HG03108 (cell line): ENCODE measurements around the gene USP33.
"Not testable (repeated sequence)": the region's sequence is repeated elsewhere in the genome, so short reads cannot be mapped to it uniquely, and the experiment has no call there.

Experiments
- ATAC-seq: cut with Tn5 transposase; IDR thresholded peaks from one replicate; pipeline ENCODE4 v1.9.1; 2021; ENCODE audit warnings: moderate library complexity; ENCODE audit not compliant: unreplicated experiment

USP33 gene

DNA sequence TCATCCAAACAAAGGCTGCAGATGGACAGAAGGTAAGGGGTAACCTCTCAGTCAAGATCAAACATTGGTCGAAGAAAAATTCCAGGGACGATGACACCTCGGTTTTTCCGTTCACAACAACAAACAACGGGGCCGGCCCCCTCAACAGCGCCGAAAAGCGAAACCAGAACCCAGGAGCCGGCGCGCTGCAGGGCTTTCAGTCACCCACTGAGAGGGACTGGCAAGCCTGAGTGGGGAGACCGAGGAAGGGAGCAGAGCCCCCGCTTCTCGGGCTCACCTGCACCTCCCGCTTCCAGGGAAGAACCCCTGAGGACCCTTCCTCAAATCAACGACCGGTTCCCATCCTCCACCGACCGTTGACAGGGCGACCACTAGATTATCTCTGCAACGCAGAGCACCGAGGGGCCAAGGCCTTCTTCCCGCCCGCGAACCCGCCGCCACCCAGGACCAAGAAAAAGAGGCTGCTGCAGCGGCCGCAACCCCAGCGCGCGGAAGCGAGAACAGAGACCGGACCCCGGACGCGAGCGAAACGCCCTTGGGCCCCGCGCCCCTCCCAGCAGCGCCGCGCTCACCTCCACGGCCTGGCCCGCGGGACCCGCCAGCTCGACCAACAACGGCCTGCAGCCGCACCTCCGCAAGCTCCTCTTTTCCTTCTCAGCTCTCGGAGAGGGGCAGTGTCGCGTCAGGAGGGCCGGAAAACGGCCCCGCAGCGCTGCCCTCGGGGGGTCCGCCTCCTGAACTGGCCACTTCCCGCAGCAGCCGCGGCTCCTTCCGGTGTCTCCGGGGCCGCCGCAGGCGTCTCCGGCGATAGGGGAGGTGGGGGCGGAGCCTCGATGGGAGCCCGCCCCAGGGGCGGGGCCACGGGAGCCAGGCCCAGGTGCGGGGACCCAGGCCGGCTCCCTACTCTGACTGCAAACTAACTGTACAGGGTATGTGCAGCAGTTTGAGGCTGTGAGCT lies at the start of gene USP33:
TSS of gene USP33 (minus strand) at position 782 of the 958 bp plus-strand sequence. CDS start 18,155 bp downstream, outside the sequence.
- ATAC-seq = peak; percentile 96

DNA sequence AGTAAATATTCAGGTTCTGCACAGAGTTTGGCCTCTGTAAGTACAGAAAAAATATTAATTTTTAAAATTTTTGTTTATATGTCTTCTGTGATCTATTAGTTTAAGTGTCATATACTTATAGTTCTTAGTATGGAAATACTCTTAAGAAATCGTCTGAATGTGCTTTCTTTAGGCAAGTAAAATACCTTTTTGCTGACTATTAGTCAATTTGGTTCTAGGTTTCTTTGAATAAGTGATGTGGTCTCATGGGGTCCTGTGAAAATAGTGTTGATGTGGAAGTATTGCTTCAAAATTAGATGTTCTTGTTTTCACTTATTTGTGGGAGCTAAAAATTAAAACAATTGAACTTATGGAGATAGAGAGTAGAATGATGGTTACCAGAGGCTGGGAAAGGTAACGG lies 43.7 kb upstream of the USP33 start:
- ATAC-seq = no peak

DNA sequence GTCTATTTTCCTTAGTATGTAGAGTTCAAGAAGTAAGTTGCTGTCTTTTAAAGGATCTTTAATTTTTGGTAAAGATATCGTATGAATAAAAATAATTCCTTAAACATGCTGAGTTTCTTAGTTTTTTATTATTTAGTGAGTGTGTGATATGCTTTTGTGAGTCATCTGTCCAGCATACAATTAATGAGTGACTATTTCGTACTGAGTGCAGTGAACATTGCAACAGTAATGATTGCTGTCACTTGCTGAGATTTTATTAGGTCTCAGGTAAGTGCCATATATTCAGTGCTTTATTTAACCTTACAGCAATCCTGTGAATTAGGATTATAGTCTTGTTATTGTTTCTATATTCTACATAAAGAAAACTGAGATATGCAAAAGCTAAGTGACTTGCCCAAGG lies 42.4 kb upstream of the USP33 start:
- ATAC-seq = no peak

DNA sequence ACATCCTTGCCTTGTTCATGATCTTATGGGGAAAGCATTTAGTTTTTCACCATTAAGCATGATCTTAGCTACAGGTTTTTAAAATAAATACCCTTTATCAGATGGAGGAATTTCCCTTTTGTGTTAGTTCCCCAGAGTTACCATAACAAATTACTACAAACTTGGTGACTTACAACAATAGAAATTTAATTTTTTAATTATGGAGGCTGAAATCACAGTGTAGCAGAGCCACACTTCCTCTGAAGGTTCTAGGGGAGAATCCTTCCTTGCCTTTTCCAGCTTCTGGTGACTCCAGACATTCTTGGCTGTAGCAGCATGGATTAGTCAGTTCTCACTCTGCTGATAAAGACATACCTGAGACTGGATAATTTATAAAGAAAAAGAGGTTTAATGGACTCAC lies 38.3 kb upstream of the USP33 start:
- ATAC-seq = no peak

DNA sequence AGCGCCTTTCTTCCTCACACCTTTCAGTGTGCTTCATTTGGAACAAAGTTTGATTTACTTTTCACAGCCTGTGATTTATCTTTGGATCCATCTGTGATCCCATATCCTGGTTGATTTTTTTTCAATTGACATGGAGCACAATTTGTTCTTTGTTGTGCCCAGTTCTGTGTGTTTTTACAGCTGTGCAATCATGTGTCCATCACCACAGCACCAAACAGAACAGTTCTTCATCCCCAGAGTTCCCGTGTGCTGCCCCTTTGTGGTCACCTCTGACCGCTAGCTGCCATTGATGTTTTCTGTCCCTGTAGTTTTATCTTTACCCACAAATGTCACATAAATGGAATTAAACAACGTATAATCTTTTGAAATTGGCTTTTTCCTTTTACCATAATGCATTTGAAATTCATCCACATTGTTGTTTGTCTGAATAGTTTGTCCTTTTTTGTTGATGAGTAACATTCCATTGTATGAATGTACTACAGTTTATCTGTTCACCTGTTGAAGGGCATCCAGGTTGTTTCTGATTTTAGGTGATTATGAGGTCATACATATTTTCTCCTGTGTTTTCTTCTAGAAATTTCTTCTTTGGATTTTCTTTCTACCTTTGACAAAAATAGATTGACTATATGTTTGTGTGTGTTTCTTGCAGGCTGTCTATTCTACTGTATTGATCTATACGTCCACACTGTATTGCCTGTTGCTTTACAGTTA lies 37.2 kb upstream of the USP33 start:
- ATAC-seq = no peak

DNA sequence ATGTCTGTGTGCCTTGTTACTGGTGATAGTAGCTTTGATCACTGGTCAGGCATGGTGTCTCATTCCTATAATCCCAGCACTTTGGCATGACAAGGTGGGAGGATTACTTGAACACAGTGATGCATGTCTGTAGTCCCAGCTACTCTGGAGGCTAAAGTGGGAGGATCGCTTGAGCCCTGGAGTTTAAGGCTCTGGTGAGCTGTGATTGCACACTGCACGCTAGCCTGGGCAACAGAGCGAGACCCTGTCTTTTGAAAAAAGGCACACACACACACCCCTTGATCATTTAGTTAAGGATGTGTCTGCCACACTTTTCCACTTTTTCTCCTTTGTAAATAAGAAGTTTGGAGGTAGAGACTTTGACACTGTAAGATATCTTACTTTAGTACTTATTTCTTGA lies 34.9 kb upstream of the USP33 start:
- no peak for ATAC-seq

DNA sequence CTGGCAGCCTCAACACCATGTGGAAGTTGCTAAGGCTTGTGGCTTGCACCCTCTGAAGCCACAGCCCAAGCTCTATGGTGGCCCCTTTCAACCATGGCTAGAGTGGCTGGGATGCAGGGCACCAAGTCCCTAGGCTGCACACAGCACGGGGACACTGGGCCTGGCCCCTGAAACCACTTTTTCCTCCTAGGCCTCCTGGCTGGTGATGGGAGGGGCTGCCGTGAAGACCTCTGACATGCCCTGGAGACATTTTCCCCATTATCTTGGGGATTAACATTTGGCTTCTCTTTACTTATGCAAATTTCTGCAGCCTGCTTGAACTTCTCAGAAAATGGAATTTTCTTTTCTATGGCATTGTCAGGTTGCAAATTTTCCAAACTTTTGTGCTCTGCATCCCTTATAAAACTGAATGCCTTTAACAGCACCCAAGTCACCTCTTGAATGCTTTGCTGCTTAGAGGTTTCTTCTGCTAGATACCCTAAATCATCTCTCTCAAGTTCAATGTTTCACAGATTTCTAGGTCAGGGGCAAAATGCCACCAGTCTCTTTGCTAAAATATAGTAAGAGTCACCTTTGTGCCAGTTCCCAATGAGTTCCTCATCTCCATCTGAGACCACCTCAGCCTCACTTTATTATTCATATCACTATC lies 26.6 kb upstream of the USP33 start:
- not testable (repeated sequence) for ATAC-seq

DNA sequence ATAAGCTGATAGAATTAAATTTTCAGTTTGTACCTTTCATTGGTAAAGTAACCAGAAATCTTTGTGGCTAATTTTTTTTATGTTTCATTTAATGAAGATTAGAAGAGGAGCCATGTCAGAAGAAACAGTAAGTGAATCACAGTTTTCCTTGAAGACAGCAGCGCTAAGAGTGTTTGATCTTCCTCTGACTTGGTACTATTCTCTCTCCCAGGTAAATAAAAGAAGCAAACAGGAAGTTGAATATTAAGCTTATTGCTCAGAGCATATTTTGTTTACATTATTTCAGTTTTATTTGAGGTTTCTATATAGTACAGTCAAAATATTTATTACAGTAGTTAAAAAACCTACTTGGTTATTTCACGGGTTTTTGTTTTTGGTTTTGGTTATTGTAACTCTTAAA lies 23.5 kb upstream of the USP33 start:
- no peak for ATAC-seq

DNA sequence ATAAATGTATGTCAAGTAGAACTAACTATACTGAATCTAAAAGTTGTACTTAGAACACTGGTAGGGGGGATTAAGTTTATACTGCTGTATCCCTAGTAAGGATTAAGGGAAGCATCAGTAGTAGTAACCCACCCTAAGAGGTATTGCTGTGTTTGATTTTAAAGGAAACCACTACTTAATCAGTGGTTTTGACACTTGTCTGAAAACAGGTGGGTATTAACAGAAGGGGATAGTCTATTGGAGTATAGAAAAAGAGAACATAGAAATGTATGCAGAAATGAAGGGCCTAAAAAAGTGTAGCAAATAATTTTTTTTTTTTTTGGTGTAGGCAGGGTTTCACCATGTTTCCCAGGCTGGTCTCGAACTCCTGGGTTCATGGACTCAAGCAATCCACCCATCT lies 22.0 kb upstream of the USP33 start:
- ATAC-seq = no peak

DNA sequence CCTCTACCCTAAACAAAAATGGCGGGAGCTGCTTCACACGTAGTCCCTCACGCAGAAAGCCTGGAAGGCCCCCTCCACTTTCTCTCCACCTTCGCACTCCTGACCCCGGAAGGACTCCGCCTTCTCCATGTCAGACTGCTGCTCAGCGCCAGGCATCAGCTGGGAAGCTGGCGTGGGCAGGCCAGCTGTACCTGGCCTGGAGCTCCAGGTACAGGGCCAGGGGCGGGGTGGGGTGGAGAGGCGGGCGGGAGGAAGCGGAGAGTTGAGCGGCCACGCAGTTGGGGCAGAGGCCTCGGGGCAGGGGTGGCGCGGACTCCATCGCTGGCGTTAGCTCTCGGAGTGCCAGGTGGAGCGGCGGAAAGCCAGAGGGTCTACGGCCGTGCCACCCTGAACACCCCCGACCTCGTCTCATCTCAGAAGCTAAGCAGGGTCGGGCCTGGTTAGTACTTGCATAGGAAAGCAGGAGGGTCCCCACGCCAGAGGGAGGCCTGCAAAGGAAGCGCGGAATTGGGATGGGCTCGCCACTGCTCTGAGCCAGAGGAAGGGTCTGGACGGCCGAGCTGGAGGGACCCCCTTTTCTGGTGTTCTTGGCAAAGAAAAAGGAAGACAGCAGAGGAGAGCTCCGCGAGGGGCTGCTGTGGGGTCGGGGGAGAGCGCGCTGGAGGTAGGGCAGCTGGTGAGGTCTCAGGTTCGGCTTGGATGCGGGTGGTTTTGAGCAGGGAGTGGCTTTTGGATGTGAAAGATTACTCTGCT lies 20.1 kb upstream of the USP33 start, which contains the start of gene MIGA1:
TSS of gene MIGA1 (plus strand) at position 121 of the 753 bp plus-strand sequence. CDS start 3,604 bp downstream, outside the sequence.
- ATAC-seq = peak; percentile 94

DNA sequence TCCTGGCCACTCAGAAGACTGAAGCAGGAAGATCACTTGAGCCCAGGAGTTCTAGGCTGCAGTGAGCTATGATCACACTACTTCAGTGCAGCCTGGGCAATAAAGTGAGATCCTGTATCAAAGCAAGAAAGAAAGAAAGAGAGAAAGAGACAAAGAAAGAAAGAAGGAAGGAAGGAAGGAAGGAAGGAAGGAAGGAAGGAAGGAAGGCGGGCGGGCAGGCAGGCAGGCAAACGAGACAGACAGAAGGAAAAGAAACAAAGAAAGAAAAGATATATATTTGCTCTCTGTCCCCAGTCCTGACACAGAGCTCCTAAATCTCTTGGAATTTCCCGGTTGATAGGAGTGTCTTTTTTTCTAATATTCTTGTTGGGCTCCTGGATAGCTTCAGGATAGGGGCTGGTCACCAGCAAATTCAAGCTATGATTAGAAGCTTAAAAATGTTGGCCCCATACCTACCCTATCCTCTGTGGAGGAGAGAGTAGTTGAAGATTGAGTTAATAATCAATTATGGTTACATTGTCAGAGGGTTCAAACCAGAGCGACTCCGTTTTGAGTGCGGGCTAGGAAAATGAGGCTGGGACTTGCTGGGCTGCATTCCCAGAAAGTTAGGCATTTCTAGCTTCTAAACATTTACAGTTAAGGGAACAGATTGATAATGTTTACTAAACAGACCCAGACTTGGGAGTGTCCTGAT lies 16.5 kb upstream of the USP33 start:
- no peak for ATAC-seq

DNA sequence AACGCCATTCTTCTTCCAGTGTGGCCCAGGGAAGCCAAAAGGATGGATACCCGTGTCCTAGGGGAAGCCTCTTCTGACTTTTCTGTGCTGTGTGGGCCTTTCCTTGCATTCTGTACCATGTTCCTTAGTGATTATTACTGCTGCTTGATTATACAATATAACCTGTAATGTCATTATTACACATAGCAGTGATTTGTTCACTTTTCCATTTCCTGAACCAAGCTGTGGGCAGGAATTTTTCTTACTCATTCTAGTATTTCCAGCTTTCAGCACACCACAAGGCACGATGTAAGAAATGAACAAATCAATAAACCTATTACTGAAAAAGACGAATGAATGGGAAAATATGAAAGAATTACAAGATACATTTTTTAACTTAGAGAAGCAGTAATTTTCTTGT lies 8.4 kb upstream of the USP33 start:
- ATAC-seq = no peak

DNA sequence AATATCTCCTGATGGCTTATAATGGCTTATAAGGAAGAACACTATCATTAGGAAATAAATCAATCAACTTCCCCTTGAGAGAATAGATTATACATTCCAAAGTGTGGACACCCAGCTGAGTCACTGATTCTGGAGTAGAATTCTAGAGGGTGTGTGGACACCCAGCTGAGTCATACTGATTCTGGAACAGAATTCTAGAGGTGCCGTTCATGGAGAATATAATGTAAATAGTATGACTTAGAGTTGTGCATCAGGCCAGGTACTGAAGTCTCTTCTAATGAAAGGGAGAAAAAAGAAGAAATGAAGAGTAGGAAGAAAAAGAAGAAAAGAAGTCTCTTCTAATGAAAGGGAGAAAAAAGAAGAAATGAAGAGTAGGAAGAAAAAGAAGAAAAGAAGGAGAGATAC lies 2.4 kb upstream of the USP33 start:
- no peak for ATAC-seq

DNA sequence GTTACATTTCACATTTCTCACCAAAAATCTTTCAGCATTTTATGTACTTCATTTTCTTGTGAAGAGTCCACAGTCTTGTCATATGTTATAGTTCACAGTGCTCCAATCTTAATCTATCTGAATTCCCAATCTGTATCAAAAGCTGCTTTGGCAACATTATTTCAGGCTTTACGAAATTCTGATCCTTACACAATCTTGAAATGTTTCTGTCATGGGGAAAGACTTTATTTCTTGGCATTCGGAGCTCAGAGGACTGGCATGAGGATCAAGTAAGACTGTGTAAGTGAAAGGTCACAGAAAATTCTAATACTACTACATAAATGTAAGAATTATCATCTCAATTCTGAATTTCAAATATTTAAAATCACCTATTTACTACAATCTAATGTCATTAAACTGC lies 2.0 kb downstream of the USP33 start:
- no peak for ATAC-seq

DNA sequence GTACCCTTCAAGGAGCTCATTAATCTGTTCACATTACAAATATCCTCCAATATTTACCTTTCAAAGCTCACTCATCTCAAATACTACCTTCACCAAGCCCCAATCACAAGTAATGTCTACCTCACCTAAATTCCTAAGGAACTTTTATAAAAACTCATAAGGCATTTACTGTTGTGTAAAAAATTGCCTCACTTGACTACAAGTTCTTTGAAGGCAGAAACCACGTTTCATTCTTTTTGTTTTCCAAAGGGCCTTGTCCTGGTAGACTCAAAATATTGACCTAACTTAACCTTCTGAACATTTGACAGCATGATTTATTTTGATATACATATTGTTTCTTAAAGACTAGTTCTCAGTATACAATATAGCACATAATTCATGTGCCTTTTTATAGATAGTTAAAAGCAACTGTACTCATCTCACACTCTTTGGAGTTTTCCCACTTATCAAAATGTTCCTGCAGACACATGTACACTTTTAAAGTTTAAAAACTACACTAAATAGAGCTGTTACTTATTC lies 2.5 kb downstream of the USP33 start:
- no peak for ATAC-seq

DNA sequence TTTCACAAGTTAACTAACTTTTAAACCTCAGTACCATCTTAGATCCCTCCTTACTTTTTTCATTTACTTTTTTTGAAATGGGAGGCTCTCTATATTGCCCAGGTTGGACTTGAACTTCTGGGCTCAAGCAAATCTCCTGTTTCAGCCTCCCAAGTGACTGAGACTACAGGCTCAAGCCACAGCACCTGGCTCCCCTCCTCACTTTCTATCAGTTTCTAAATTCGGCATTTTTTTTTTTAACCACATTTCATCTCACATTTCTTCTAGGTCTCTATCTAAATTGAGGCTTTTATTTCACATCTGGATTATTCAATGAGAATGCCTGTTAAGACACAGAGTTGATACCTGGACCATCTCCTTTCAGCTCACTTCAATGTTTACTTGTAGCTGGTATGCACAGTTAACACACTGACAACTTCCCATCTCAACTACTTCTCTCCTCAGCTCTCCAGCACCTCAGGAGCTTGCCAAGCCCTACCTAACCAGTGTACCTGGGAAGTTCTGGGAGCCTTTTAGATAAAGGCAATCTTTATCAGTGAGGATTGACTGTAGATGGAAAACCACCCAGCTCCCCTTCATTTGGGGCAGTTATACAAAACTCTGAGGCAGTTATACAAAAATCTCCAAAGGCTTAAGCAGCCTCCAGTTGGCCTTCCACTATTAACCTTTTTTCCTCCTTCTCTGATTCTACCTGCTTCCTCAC lies 3.4 kb downstream of the USP33 start:
- no peak for ATAC-seq

DNA sequence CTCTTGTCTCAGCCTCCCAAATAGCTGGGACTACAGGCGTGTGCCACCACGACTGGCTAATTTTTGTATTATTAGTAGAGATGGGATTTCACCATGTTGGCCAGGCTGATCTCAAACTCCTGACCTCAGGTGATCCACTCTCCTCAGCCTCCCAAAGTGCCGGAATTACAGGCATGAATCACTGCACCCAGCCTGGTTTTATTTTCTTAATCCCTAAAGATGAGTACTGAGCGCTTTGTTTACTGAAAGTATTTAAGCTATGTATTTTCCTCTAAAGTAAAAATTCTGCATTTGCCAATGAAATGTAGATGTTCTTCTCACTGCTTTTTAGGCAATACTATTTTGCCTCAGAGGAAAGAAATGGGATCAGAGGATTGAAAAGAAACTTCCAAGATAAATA lies 10.2 kb downstream of the USP33 start:
- not testable (repeated sequence) for ATAC-seq

DNA sequence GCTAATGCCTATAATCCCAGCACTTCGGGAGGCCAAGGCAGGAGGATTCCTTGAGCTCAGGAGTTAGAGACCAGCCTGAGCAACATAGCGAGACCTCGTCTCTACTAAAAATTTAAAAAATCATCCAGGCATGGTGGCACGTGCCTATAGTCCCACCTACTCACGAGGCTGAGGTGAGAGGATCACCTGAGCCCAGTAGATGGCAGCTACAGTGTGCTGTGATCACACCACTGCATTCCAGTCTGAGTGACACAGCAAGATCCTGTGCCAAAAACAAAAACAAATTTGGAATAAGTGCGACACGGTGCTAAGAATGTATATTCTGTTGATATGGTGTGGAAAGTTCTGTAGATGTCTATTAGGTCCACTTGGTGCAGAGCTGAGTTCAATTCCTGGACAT lies 15.1 kb downstream of the USP33 start:
- no peak for ATAC-seq

DNA sequence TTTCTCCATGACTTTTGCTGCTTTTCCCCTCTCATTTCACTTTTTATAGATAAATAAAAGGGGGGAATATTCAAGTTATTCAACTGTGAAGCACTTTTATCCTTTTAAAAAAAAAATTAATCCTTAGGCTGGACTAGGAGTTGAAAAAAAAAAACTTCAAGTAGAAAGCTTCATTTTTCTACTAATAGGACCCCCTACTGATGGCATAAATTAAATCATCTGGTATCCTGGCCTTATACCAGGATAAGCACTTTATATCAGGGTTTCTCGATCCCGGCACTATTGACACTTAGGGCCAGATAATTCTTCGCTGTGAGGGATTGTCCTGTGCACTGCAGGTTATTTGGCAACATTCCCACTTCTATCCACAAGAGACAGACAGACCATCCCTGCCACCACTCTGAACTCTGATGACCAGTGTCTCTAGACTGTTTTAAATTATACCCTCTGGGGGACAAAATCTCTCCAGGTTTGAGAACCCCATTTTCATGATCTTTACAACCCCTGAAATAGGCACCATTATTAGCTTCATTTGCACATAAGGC lies 17.6 kb downstream of the USP33 start:
- ATAC-seq = no peak
